Brain microvascular endothelial cell (primary cell): ENCODE measurements around the gene ZIM2.
"Not testable (repeated sequence)": the region's sequence is repeated elsewhere in the genome, so short reads cannot be mapped to it uniquely, and the experiment has no call there.

Experiments used
- DNase-seq: peaks from one replicate; pipeline ENCODE4 v3.0.0-alpha.2; 2020
- H3K27ac ChIP-seq: fragments of 250-450 bp; sonication (Bioruptor Pico); 2 replicates; pipeline ENCODE4 v1.5.1; 2020; ENCODE audit warnings: mild to moderate bottlenecking, moderate library complexity
- H3K27me3 ChIP-seq: fragments of 250-450 bp; sonication (Bioruptor Pico); replicated peaks from 2 replicates; pipeline ENCODE4 v1.5.1; 2020; ENCODE audit warnings: mild to moderate bottlenecking
- H3K36me3 ChIP-seq: fragments of 250-450 bp; sonication (Bioruptor Pico); replicated peaks from 2 replicates; pipeline ENCODE4 v1.5.1; 2020; ENCODE audit warnings: mild to moderate bottlenecking
- H3K4me3 ChIP-seq: 2 replicates; pipeline ENCODE4 v1.5.1; 2011; ENCODE audit warnings: low read depth, mild to moderate bottlenecking, control low read depth, low read length, moderate library complexity
- CTCF ChIP-seq: IDR thresholded peaks from 2 replicates; pipeline ENCODE4 v1.5.1; 2011; ENCODE audit warnings: low read depth, mild to moderate bottlenecking, moderate library complexity, low read length, control low read depth, inconsistent platforms; ENCODE audit errors: missing control alignments
- in situ Hi-C: cut with HindIII; loops from 2 replicates; pipeline ENCODE4 v1.10.0; 2017; ENCODE audit warnings: low sequenced_read_pairs, low pct_ligation_motif_present

Gene ZIM2

GRCh38 chr19:56864443-56865125 is 24.1 kb upstream of the ZIM2 start:
- H3K27ac ChIP-seq: no peak overlapping the region
- H3K36me3 ChIP-seq: no peaks in the 10 kb centered on the region
- H3K27me3 ChIP-seq: no peaks in the 10 kb centered on the region
- no peak for TF ChIP-seq CTCF
- in situ Hi-C loops: no loop called here
- no peak overlapping the region for H3K4me3 ChIP-seq
- DNase-seq: no peak

GRCh38 chr19:56862741-56863140 is 22.2 kb upstream of the ZIM2 start:
- no peaks in the 10 kb centered on the region for H3K36me3 ChIP-seq
- H3K27me3 ChIP-seq: no peaks in the 10 kb centered on the region
- no peak overlapping the region for H3K4me3 ChIP-seq
- in situ Hi-C loops: no loop called here
- no peak overlapping the region for H3K27ac ChIP-seq
- DNase-seq: no peak
- no peak for TF ChIP-seq CTCF

GRCh38 chr19:56860409-56860808 is 19.9 kb upstream of the ZIM2 start:
- H3K4me3 ChIP-seq, DNase-seq, in situ Hi-C loops: not testable (repeated sequence)

GRCh38 chr19:56858026-56858425 is 17.5 kb upstream of the ZIM2 start:
- Histone ChIP-seq H3K27me3 (no peaks in the 10 kb centered on the region), H3K36me3 (no peaks in the 10 kb centered on the region), H3K27ac (no peak overlapping the region), H3K4me3 (no peak overlapping the region)
- no peak for TF ChIP-seq CTCF
- in situ Hi-C loops: no loop called here
- no peak for DNase-seq

More at GRCh38 chr19:56860409-56860808, 19.9 kb upstream of the ZIM2 start:
- H3K27me3 ChIP-seq, H3K36me3 ChIP-seq, H3K27ac ChIP-seq: not testable (repeated sequence)

GRCh38 chr19:56856822-56857221 is 16.3 kb upstream of the ZIM2 start:
- in situ Hi-C loops: no loop called here
- no peak for TF ChIP-seq CTCF

GRCh38 chr19:56852361-56852760 is 11.8 kb upstream of the ZIM2 start:
- in situ Hi-C loops, H3K27ac ChIP-seq, H3K4me3 ChIP-seq, H3K27me3 ChIP-seq, H3K36me3 ChIP-seq, DNase-seq: not testable (repeated sequence)

More at GRCh38 chr19:56856822-56857221, 16.3 kb upstream of the ZIM2 start:
- Histone ChIP-seq H3K36me3 (no peaks in the 10 kb centered on the region), H3K27me3 (no peaks in the 10 kb centered on the region), H3K27ac (no peak overlapping the region), H3K4me3 (no peak overlapping the region)
- DNase-seq: no peak

GRCh38 chr19:56848166-56848565 is 7.6 kb upstream of the ZIM2 start:
- no peak overlapping the region for H3K27ac ChIP-seq
- H3K27me3 ChIP-seq: no peaks in the 10 kb centered on the region
- H3K4me3 ChIP-seq: no peak overlapping the region
- TF ChIP-seq CTCF: no peak
- H3K36me3 ChIP-seq: no peaks in the 10 kb centered on the region
- DNase-seq: no peak
- in situ Hi-C loops: no loop called here
